HG03139 (cell line): ENCODE results near the gene IDH1.
A peak's percentile ranks its signal among the peaks of the same experiment; 100 is the strongest.
"Not testable (repeated sequence)": the region's sequence is repeated elsewhere in the genome, so short reads cannot be mapped to it uniquely, and the experiment has no call there.

Experiments
- ATAC-seq: cut with Tn5 transposase; IDR thresholded peaks from one replicate; pipeline ENCODE4 v1.9.1; 2021; ENCODE audit not compliant: unreplicated experiment

The IDH1 gene

GRCh38 chr2:208256849-208257813, 2.3 kb upstream of the IDH1 start:
- not testable (repeated sequence) for ATAC-seq

- no peak for ATAC-seq
Measured at GRCh38 chr2:208256192-208256782, 1.4 kb upstream of the IDH1 start.

DNA sequence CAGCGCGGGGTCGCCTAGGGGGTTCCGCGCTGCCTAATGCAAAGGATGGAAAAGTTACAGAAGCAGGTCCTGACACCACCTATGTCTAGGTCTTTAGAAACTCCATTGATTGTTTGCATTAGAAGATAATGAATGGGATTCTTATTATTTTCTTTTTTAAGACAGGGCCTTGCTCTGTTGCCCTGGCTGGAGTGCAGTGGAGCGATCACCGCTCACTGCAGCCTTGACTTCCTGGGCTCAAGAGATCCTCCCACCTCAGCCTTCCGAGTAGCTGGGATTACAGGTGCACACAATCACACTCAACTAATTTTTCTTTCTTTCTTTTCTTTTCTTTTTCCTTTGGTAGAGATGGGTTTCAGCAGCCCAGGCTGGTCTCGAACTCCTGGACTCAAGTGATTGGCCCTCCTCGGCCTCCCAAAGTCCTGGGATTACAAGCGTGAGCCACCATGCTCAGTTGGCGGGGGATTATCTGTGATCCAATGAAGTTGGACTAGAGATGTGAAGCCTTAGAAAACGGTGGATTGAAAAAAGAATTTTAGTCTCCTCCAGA, 761 bp upstream of the IDH1 start:
- ATAC-seq, result peak; percentile 9

GRCh38 chr2:208254118-208254870, 577 bp downstream of the IDH1 start:
- peak; percentile 68 for ATAC-seq

DNA sequence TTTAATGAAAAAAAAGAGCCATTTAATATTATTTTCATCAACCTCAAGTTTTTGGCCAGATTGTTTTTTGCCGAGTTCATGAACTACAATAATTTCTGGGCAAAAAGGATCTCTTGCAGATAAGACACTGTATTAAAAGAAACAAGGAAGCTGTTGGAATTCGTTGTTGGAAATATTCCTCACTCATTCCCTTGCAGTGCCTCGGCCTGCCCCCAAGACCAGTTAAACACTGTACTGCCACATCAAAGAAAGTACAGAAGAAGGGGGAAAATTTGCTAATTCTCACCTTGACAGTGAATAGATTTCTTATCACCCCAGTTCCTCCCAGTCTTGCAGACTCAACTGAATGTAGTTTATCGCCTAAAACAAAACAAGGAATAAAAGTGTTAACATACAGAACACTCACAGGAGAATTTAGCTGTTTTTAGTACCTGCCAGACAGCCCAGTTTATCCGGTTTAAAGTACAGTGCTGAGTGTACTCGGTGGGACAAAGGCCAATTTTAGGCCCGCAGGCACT, 1.2 kb downstream of the IDH1 start:
- no peak for ATAC-seq

DNA sequence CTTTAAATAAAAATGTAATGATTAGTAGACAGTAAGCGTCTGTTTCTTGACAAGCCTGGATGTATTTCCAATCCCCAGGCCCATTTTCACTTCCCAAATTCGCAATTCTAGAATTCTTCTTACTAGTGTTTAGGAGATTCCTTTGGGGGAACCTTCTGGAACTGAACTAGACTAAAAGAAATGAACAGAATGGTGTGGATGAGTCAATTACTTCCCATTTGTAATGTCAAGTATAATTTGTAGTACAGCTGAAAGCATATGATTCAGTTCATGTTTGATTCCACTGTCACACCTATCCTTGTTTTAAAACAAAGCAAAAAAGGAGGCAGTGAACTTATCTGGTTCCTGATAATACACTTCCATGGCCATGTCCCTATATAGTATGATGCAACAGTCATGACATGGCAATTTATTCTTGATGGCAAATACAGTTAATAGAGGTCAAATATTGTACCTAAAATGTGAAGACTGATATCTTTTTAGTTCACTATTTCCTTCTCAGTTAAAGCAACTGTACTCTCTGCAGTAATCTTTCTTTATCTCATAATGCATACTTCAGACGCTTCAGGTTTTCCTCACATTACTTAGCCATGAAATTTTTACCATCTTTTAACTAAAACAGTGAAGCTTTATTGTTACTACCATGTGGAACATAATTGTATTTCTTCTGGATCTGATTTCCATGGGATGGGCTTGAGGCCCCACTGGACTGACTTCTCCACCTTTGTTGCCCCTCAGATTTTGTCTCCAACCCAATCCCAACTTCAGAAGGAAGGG, 2.0 kb downstream of the IDH1 start:
- no peak for ATAC-seq

GRCh38 chr2:208251098-208251497, 3.8 kb downstream of the IDH1 start:
- ATAC-seq, result no peak

- no peak for ATAC-seq
Measured at GRCh38 chr2:208250388-208250787, 4.5 kb downstream of the IDH1 start.

DNA sequence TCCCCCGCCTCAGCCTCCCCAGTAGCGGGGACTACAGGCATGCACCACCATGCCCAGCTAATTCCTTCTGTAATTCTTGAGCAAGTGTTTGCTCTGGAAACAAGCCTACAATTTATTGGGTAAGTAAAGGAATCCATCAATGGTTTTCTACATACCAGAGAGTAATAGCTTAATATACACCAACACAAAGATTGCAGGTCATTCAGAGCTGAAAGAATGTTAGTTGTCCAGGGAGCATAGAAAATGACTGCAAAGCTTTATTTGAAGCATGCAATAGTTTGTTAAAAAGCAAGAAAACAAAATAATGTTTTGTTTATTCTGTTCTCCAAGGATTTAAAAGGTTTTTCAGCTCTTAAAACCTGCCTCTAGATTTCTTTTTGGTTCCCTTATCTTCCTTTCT, 5.6 kb downstream of the IDH1 start:
- ATAC-seq, result no peak

DNA sequence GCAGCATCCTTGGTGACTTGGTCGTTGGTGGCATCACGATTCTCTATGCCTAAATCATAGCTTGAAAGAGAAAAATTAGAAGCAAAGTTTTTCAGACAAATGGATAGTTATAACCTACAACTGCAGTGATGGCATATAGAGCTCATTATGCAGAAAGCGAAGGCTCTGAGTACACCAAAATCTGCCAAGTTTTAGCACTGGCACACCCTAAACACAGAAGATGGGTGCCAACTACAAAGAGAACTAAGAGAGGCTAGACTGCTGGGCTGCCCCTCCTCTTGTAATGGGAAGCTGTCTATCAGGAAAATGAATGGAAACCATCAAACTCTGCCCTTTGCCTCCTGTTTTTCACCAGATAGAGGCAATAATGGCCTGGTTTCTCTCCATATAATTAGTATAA, 6.3 kb downstream of the IDH1 start:
- ATAC-seq, result no peak

- no peak for ATAC-seq
Measured at GRCh38 chr2:208245746-208246145, 9.1 kb downstream of the IDH1 start.

GRCh38 chr2:208244422-208244821, 10.4 kb downstream of the IDH1 start:
- ATAC-seq, result no peak

- ATAC-seq, result no peak
Measured at GRCh38 chr2:208240619-208241209, 14.2 kb downstream of the IDH1 start.

DNA sequence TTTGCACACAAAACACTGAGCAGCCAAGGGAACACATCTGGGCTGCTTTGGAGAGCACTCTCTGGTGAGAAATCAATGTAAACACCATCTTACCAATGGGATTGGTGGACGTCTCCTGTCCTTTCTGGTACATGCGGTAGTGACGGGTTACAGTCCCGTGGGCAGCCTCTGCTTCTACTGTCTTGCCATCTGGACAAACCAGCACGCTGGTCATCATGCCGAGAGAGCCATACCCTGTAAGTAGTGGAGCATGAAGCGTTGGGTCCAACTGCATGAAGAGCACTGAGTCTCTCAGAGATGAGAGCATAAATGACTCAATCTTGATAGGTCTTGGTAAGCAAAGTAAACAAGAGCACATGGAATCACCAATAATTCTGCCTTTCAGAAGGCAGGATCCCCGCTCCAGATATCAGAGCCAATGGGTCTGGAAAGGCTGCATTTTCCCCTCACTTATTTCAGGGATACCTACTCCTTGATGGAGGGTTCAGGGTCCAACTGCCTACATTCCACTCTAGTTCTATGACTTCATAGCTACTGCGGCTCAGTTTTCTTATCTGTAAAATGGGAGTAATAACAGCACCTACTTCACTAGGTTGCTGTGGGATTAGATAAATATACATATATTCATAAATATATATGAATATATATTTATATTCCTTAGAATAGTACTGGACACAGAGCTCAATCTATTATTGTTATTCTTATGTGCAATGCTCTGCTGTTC, 14.9 kb downstream of the IDH1 start:
- ATAC-seq, result no peak

GRCh38 chr2:208235860-208236259, 19.0 kb downstream of the IDH1 start:
- ATAC-seq, result no peak

DNA sequence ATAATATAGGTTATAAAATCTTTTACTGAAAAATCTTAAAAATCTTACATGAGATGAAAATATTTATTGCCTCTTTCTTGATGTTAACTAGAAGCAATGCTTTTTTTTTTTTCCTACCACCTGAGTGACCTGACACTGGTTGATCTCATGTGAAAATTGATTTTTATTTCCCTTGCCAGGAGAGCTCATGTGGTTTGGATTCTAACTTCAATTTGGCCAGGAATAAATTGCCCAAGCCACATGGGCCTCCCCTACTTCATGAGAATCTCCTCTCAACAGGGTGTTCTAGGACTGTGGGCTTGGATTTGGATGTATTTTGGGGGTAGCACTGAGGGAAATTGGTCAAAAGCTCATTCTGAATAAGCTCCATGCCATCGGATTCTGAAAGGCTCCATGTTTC, 20.1 kb downstream of the IDH1 start:
- no peak for ATAC-seq

DNA sequence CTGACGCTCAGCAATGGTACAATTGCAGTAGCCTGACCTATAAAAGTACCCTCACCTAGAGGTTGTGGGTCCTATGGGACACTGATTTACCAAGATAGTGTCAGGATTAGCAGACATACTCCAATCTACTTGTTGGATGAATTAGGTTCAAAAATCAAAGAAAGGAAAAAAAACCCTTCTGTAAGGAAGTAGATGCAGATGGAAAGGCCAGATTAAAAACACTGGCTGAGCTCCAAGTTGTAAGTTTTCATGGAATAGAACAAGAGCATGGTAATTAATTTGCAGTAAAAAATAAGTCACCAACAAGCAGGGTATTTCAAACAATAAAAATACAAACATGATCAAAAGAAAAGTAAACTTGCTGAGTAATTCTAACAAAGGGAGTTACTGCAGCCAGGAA, 26.4 kb downstream of the IDH1 start:
- ATAC-seq, result no peak

GRCh38 chr2:208227581-208228232, 27.2 kb downstream of the IDH1 start:
- ATAC-seq, result no peak

- ATAC-seq, result no peak
Measured at GRCh38 chr2:208224802-208225201, 30.1 kb downstream of the IDH1 start.
